ENCODE data around the gene MRPL18. TPM values are rescaled to one million over a fixed set of nuclear protein-coding genes. Genes with fewer than 3 reads are reported as not detected.

Gene MRPL18
- polyA plus RNA-seq, 6 donors from 2014 or later: 51.6 to 124 (median 86.4) TPM

GRCh38 chr6:159828074-159828473 lies 37.8 kb downstream of the MRPL18 start:
- Mint-ChIP-seq H3K36me3 (peaks cover 3 to 9% of the 10 kb centered on the region in 2 donors), H3K4me1 (peaks cover 11 to 20% (median 15%) of the 10 kb centered on the region in 3 donors), H3K4me3 (no peak overlapping the region), H3K9me3 (peaks cover 0 to 3% (median 0%) of the 10 kb centered on the region in 7 donors), H3K27me3 (peaks cover 0 to 23% (median 5%) of the 10 kb centered on the region in 3 donors), H3K27ac (peak overlapping the region in 1 of 6 donors; percentile 47)
- DNase-seq (no peak), ATAC-seq (ENCODE audit: low read depth in 2 of 2) (no peak)

GRCh38 chr6:159829526-159829925 lies 39.3 kb downstream of the MRPL18 start:
- Mint-ChIP-seq H3K4me3 (peak overlapping the region in 3 of 8 donors; percentile 30 to 60 (median 41)), H3K27me3 (peaks cover 0 to 20% (median 0%) of the 10 kb centered on the region in 3 donors), H3K9me3 (no peaks in the 10 kb centered on the region), H3K27ac (peak overlapping the region in 3 of 6 donors; percentile 30 to 75 (median 39)), H3K4me1 (peaks cover 10 to 20% (median 15%) of the 10 kb centered on the region in 3 donors), H3K36me3 (no peaks in the 10 kb centered on the region)
- ATAC-seq (ENCODE audit: low read depth in 2 of 2) (no peak), DNase-seq (no peak)

DNA sequence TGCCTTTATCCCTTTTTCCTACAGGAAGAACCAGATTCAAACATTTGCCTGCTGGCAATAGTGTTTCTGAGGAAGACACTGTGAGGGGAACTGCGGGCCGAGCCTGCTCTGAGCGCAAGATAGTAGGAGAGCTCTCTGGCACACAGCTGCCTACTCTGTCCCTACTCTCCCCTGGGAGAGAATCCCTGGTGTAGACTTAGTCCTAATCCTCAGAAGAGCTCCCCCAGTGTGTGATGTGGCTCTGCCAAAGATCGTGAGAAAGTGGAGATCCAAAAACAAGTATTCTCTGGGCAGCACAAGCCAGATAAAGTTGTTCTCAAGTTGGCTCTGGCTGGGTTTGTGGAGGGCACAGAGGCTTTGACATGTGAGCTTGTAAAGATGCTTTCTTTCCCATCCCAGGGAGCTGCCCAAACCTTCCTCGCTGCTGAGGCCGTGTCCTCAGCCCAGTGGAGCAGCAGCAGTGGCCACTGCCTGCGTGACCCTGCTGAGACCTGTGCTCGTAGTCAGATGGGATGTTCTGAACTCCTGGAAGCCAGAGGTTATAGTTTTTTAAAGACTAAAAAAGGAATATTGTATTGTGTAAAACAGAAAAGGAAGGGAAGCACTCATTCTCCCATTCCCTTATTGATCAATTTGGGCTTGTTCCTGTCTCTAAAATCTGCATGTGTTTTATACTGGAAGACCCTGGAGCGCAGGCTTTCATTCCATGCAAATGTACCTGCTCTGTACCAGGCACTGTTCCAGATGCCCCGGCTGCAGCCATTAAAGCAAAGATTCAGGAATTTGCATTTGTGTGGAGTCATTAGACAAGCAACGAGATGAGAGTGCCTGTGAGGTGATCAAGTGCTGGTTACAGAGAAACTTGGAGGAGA lies 40.5 kb downstream of the MRPL18 start:
- ATAC-seq (ENCODE audit: low read depth in 2 of 2) (no peak), DNase-seq (no peak)
- peaks cover 0 to 20% (median 0%) of the 10 kb centered on the region in 3 donors for H3K27me3 Mint-ChIP-seq
- peaks cover 10 to 20% (median 15%) of the 10 kb centered on the region in 3 donors for H3K4me1 Mint-ChIP-seq
- H3K4me3 Mint-ChIP-seq: peak overlapping the region in 1 of 8 donors; percentile 3
- no peaks in the 10 kb centered on the region for H3K9me3 Mint-ChIP-seq
- H3K27ac Mint-ChIP-seq: peak overlapping the region in 1 of 6 donors; percentile 43
- no peaks in the 10 kb centered on the region for H3K36me3 Mint-ChIP-seq

GRCh38 chr6:159831373-159831679 lies 41.1 kb downstream of the MRPL18 start:
- peaks cover 0 to 22% (median 2%) of the 10 kb centered on the region in 3 donors for H3K27me3 Mint-ChIP-seq
- no peak overlapping the region for H3K27ac Mint-ChIP-seq
- H3K9me3 Mint-ChIP-seq: no peaks in the 10 kb centered on the region
- peak overlapping the region in 1 of 8 donors; percentile 53 for H3K4me3 Mint-ChIP-seq
- H3K4me1 Mint-ChIP-seq: peaks cover 10 to 20% (median 15%) of the 10 kb centered on the region in 3 donors
- no peaks in the 10 kb centered on the region for H3K36me3 Mint-ChIP-seq
- DNase-seq (no peak), ATAC-seq (ENCODE audit: low read depth in 2 of 2) (no peak)

DNA sequence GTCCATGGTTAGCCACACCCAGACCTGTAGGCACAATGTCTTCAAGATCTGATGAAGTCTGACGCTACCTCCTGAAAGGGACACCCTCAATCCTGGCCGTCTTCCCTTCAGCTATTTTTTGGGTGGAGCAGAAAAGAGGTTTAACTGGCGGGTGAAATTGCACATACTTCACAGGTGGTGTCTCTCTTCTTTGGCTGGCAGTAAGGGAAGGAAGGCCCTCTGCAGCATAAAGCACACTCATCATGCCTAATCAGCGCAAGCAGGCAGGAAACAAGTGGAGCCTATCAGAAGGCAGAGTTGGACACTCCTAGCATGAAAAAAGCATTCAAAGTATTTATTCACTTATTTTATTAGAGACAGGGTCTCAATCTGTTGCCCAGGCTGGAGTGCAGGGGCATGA lies 42.7 kb downstream of the MRPL18 start:
- no peaks in the 10 kb centered on the region for H3K9me3 Mint-ChIP-seq
- no peaks in the 10 kb centered on the region for H3K36me3 Mint-ChIP-seq
- ATAC-seq (ENCODE audit: low read depth in 2 of 2) (no peak), DNase-seq (no peak)
- H3K27me3 Mint-ChIP-seq: peaks cover 5 to 34% (median 13%) of the 10 kb centered on the region in 3 donors
- no peak overlapping the region for H3K4me3 Mint-ChIP-seq
- no peak overlapping the region for H3K27ac Mint-ChIP-seq
- H3K4me1 Mint-ChIP-seq: peaks cover 10 to 20% (median 15%) of the 10 kb centered on the region in 3 donors

- Mint-ChIP-seq H3K4me3 (no peak overlapping the region), H3K4me1 (peaks cover 10 to 20% (median 15%) of the 10 kb centered on the region in 3 donors)
- ATAC-seq (ENCODE audit: low read depth in 2 of 2): no peak
Observed at GRCh38 chr6:159833556-159833955, 43.3 kb downstream of the MRPL18 start.

GRCh38 chr6:159833997-159834603 lies 43.8 kb downstream of the MRPL18 start:
- Mint-ChIP-seq H3K4me1 (peaks cover 10 to 15% (median 15%) of the 10 kb centered on the region in 3 donors), H3K9me3 (no peaks in the 10 kb centered on the region), H3K36me3 (no peaks in the 10 kb centered on the region), H3K27ac (peak overlapping the region in 1 of 6 donors; percentile 13), H3K4me3 (no peak overlapping the region), H3K27me3 (peaks cover 5 to 40% (median 13%) of the 10 kb centered on the region in 3 donors)
- DNase-seq (no peak), ATAC-seq (ENCODE audit: low read depth in 2 of 2) (no peak)

More at GRCh38 chr6:159833556-159833955, 43.3 kb downstream of the MRPL18 start:
- H3K36me3 Mint-ChIP-seq: no peaks in the 10 kb centered on the region
- H3K27me3 Mint-ChIP-seq: peaks cover 5 to 38% (median 13%) of the 10 kb centered on the region in 3 donors
- H3K9me3 Mint-ChIP-seq: no peaks in the 10 kb centered on the region
- peak overlapping the region in 1 of 6 donors; percentile 13 for H3K27ac Mint-ChIP-seq
- DNase-seq: no peak

- no peaks in the 10 kb centered on the region for H3K9me3 Mint-ChIP-seq
Observed at GRCh38 chr6:159836718-159837490, 46.6 kb downstream of the MRPL18 start.

DNA sequence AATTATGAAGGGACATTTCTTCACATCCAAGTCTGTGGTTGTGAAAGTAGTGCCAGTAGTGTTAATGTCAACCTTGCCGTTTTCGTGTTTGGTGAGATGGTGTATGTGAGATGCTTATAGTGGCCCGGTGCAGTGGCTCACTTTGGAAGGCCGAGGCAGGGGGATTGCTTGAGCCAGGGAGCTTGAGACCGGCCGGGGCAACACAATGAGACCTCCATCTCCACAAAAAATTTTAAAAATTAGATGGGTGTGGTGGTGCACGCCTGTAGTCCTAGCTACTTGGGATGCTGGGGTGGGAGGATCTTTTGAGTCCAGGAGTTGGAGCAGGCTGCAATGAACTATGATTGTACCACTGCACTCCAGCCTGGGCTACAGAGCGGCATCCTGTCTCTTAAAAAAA lies 47.2 kb downstream of the MRPL18 start:
- Mint-ChIP-seq H3K4me1 (no peaks in the 10 kb centered on the region), H3K36me3 (no peaks in the 10 kb centered on the region), H3K27me3 (peaks cover 14 to 34% (median 20%) of the 10 kb centered on the region in 3 donors), H3K4me3 (no peak overlapping the region), H3K9me3 (no peaks in the 10 kb centered on the region), H3K27ac (peak overlapping the region in 1 of 6 donors; percentile 68)
- ATAC-seq (ENCODE audit: low read depth in 2 of 2) (no peak), DNase-seq (no peak)

More at GRCh38 chr6:159836718-159837490, 46.6 kb downstream of the MRPL18 start:
- Mint-ChIP-seq H3K27me3 (peaks cover 14 to 34% (median 20%) of the 10 kb centered on the region in 3 donors), H3K36me3 (no peaks in the 10 kb centered on the region), H3K4me1 (no peaks in the 10 kb centered on the region), H3K27ac (peak overlapping the region in 1 of 6 donors; percentile 68), H3K4me3 (no peak overlapping the region)
- no peak for DNase-seq
- ATAC-seq (ENCODE audit: low read depth in 2 of 2): no peak

GRCh38 chr6:159838020-159838744 lies 47.9 kb downstream of the MRPL18 start:
- Mint-ChIP-seq H3K27me3 (peaks cover 14 to 34% (median 20%) of the 10 kb centered on the region in 3 donors), H3K4me1 (no peaks in the 10 kb centered on the region), H3K4me3 (no peak overlapping the region), H3K9me3 (no peaks in the 10 kb centered on the region), H3K36me3 (no peaks in the 10 kb centered on the region), H3K27ac (no peak overlapping the region)
- no peak for ATAC-seq (ENCODE audit: low read depth in 2 of 2)
- DNase-seq: no peak

- no peaks in the 10 kb centered on the region for H3K36me3 Mint-ChIP-seq
- ATAC-seq (ENCODE audit: low read depth in 2 of 2): no peak
Observed at GRCh38 chr6:159842035-159842434, 51.8 kb downstream of the MRPL18 start.

DNA sequence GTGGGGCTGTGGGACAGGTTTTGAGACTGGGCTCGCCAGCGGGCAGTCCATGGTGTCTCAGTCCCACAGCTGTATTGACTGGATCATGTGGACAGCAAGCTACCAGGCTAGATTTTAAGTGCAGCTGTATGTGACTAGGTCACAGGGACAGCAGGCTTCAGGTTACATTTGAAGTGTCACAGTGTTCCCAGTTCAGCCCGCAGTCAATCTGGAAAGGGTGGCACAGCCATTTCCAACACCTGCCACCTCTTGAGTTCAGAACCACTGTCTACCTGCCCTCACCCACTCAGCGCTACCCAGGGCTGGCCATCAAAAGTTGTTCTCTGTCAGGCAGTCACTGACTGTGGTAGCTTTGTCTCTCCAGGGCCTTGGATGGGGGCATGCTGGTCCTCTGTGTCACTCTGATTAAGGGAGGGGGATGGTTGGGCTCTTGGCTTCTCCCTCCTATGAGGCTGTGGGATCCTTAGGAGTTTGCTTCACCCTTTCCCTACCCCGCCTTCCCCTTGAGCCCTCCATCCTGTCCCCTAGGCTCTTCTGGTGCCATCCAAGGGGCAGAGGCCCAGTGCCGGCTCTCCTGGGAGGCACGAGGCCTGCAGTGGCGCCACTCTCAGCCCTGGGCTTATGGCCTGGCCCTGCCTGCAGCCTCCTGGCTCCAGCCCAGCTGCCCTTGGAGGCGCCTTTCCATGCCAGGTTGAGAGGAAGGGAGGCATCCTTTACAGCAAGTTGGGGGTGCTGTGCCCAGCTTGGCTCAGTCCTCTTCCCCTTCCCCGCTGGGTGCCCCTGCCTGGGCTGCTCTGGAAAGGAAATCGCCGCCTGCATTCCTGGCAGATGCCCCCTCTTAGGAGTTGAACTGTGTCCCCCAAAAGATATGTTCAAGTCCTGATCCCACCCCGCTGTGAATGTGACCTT lies 54.7 kb downstream of the MRPL18 start:
- Mint-ChIP-seq H3K4me3 (peak overlapping the region in 1 of 8 donors; percentile 63), H3K27me3 (peaks cover 6 to 16% (median 9%) of the 10 kb centered on the region in 3 donors), H3K4me1 (no peaks in the 10 kb centered on the region), H3K36me3 (peaks cover 6 to 13% of the 10 kb centered on the region in 2 donors), H3K9me3 (peaks cover 7 to 29% (median 18%) of the 10 kb centered on the region in 7 donors), H3K27ac (no peak overlapping the region)
- no peak for DNase-seq
- ATAC-seq (ENCODE audit: low read depth in 2 of 2): no peak

More at GRCh38 chr6:159842035-159842434, 51.8 kb downstream of the MRPL18 start:
- no peak overlapping the region for H3K27ac Mint-ChIP-seq
- H3K4me3 Mint-ChIP-seq: no peak overlapping the region
- DNase-seq: no peak
- peaks cover 13 to 26% (median 20%) of the 10 kb centered on the region in 3 donors for H3K27me3 Mint-ChIP-seq
- no peaks in the 10 kb centered on the region for H3K4me1 Mint-ChIP-seq
- peaks cover 0 to 3% (median 0%) of the 10 kb centered on the region in 7 donors for H3K9me3 Mint-ChIP-seq

Data from naive B cell (primary cell).